Activated gamma-delta T cell treated with anti-CD3 and anti-CD28 coated beads, Interleukin-2, amount 50 U/mL, for 16 hours (primary cell): Measurements from ENCODE around the gene RNPEP.
"Not testable (repeated sequence)": the region's sequence is repeated elsewhere in the genome, so short reads cannot be mapped to it uniquely, and the experiment has no call there.

ENCODE experiments used
- DNase-seq: peaks from one replicate; pipeline ENCODE4 v3.0.0-alpha.2; 2020; ENCODE audit warnings: low read depth

The RNPEP gene

DNA sequence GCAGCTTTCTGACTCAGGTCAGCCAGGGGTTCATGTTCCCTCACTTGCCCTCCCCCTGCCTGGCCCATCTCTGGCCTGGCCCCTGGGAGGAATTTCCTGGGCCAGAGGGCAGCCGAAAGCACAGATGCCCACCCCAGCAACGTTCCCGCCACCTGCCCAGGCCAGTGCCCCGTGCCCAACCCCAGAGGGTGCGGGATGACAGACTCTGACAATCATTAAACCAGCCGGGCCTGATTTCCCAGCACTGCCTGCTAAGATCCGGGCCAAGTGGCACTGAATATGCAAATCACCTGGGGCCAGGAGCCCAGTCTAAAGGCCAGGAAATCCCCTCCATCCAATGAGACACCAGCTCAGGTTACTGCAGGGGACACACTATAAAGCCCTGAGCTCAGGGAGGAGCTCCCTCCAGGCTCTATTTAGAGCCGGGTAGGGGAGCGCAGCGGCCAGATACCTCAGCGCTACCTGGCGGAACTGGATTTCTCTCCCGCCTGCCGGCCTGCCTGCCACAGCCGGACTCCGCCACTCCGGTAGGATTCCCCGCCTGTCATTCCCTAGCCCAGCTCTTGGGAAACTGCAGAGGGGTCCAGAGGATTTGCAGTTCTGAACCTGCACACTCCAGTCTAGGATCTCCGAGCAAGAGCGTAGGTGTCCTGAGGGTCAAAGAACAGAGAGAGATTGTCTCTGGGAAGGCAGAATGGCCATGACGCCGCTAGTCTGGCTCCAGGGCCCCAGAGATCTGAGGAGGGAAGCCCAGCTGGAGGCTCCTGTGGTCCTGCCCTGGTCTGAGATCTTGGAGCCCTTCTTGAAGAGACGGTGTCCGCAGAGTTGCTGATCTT, 27.9 kb downstream of the RNPEP start, which contains the start of gene ELF3:
TSS of gene ELF3 (plus strand) at position 408 of the 836 bp plus-strand sequence. CDS start 550 bp downstream, outside the sequence.
- no peak for DNase-seq

- no peak for DNase-seq
Measured at GRCh38 chr1:202011994-202012393, 29.5 kb downstream of the RNPEP start.

- DNase-seq = no peak
Measured at GRCh38 chr1:202012544-202013478, 30.4 kb downstream of the RNPEP start.

DNA sequence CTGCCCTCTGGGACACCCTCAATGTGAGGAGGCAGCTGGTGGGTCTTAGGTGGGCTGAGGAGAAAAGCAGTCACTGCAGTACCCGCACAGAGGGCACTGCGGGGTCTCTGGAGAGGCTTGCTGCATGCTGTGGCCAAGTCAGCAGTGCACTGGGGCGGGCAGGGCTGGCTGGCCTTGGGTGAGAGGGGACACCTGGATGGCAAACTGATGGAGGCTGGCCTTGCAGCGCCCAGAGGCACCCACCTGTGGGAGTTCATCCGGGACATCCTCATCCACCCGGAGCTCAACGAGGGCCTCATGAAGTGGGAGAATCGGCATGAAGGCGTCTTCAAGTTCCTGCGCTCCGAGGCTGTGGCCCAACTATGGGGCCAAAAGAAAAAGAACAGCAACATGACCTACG, 31.2 kb downstream of the RNPEP start:
- no peak for DNase-seq

DNA sequence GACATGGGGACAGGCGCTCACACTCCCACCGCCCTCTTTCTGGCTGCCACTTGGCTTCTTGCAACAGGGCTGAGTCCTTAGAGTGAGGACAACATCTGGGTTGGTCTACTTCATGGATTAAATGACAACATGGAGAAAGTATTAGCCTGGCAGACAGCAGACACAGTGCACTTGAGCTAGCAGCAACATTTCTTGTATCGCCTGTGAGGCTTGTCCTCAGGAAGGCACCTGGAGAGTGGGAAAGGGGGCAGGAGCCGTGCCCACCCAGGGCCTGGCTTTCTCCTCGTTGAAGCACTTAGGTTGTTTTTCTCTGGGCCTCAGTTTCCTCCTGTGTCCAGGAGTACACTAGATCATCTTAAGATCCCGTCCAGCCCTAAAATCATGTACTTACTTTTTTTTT, 31.6 kb downstream of the RNPEP start:
- DNase-seq = no peak

- DNase-seq = no peak
Measured at GRCh38 chr1:202014915-202015661, 32.6 kb downstream of the RNPEP start.

GRCh38 chr1:202015662-202015937, 33.2 kb downstream of the RNPEP start:
- DNase-seq = no peak

DNA sequence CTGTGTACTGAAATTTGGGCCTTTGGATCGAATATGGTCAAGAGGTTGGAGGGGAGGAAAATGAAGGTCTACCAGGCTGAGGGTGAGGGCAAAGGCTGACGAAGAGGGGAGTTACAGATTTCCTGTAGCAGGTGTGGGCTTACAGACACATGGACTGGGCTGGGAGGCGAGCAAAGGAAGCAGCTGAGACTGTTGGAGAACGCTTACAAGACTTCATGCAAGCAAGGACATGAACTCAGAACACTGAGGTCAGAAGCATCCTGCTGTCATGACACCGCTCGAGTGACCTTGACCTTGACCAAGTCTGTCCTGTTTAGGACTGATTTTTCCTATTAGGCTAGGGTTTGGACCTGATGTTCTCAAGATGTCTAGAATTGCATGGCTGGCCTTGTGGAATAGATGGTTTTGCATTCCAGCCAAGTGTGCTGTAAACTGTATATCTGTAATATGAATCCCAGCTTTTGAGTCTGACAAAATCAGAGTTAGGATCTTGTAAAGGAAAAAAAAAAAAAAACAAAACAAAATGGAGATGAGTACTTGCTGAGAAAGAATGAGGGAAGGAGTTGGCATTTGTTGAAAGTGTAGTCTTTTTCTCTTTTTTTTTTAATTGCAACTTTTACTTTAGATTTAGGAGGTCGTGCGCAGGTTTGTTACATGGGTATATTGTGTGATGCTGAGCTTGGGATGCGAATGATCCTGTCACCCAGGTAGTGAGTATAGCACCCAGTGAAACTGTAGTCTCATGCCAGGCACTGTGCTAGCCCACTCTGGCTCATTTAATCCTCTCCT, 33.8 kb downstream of the RNPEP start:
- no peak for DNase-seq

GRCh38 chr1:202016811-202017748, 34.6 kb downstream of the RNPEP start:
- no peak for DNase-seq

- DNase-seq = no peak
Measured at GRCh38 chr1:202017749-202018467, 35.5 kb downstream of the RNPEP start.

GRCh38 chr1:202018468-202019234, 36.2 kb downstream of the RNPEP start:
- no peak for DNase-seq

DNA sequence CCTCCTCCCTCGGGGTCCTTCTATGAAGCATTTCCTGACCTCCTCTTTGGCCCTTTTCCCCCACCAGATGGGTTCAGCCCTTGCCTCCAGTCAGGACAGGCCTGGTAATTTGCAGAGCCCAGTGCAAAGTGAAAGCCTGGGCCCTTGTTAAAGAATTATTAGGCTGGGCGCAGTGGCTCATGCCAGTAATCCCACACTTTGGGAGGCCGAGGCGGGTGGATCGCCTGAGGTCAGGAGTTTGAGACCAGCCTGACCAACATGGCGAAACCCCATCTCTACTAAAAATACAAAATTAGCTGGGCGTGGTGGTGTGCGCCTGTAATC, 36.7 kb downstream of the RNPEP start:
- not testable (repeated sequence) for DNase-seq

- no peak for DNase-seq
Measured at GRCh38 chr1:202023001-202023433, 40.6 kb downstream of the RNPEP start.

GRCh38 chr1:202029171-202029665, 46.8 kb downstream of the RNPEP start:
- no peak for DNase-seq

GRCh38 chr1:202029727-202030126, 47.3 kb downstream of the RNPEP start:
- no peak for DNase-seq

DNA sequence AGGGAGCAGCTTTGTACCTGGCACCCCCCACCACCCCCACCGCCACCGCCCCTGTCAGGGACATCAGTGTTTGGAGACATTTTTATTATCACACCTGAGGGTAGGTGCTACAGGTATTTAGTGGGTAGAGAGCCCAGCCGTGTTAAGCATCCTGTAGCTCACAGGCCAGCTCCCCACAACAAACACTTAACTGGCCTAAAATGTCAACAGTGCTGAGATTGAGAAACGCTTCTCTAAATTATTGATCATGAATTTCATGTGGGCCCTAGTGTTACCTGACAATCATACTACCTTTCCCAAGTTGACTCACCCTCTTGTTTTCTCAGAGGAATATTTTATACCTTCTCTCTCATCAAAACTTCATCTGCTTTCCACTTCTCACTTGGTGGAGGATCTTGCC, 49.3 kb downstream of the RNPEP start:
- DNase-seq = no peak

GRCh38 chr1:202034149-202034682, 51.8 kb downstream of the RNPEP start:
- no peak for DNase-seq

DNA sequence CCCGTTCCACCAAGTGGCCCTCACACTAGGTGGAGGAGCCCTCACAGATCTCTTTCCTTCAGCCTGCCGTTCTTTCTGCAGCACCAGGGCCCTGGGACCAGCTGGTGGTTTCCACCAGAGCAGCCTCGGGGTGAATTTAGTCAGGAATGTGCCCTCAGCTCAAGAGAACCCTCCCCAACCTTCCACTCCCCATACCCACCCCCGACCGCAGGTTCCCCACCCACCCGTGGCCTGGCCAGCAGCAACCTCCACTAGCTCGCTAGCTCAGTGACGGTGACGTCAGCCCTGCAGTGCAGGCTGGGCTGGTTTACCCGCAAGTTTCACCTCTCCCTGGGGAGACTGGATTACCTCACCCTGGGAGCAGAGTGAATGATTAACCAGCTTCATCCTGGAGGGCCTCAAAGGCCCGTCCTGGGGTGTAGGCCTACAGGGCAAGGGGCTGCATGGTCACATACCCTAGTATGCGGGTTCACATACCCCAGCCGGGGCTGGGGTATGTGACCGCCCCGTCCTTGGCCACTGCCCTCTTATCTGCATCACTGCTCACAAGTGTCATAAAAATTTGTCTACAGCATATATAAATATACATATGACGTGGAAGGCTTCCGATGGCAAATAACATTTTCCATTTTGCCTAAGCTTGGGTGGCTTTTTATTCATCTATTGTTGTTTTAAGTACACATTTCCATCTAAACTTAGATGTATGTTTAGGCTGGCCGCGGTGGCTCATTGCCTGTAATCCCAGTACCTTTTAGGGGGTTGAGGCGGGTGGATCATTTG, 52.4 kb downstream of the RNPEP start:
- DNase-seq = no peak
